Measurements from ENCODE around the gene LY6G6C. TPM values are rescaled to one million over a fixed set of nuclear protein-coding genes. Genes with fewer than 3 reads are reported as not detected.

Gene LY6G6C
- total RNA-seq, 4 donors from 2014 or later = 1.4 TPM; not detected in 3

GRCh38 chr6:31737315-31737990 is 15.9 kb upstream of the LY6G6C start:
- intact Hi-C loops (cut with DNase I; ENCODE audit: low total_unique reads) = loop anchor here (10.0 kb wide), 1 partner anchor 57 kb away; the partner anchor contains the start of gene VARS1
- H3K27ac ChIP-seq = peak overlapping the region; percentile 86 to 95
- no peaks in the 10 kb centered on the region for H3K27me3 ChIP-seq
- peaks cover 0 to 29% of the 10 kb centered on the region in 2 donors for H3K4me1 ChIP-seq
- H3K9me3 ChIP-seq = no peaks in the 10 kb centered on the region
- H3K36me3 ChIP-seq = no peaks in the 10 kb centered on the region
- no peak for DNase-seq
- no peak overlapping the region for H3K4me3 ChIP-seq
- TF ChIP-seq CTCF (IDR thresholded peaks at IDR 0.05) (no peak), POLR2A (IDR thresholded peaks at IDR 0.05) (no peak)

GRCh38 chr6:31736768-31737314 is 15.3 kb upstream of the LY6G6C start:
- peak in 1 of 2 donors; percentile 43 for DNase-seq
- TF ChIP-seq CTCF (IDR thresholded peaks at IDR 0.05) (no peak), POLR2A (IDR thresholded peaks at IDR 0.05) (no peak)
- no peaks in the 10 kb centered on the region for H3K27me3 ChIP-seq
- peak overlapping the region; percentile 61 to 63 for H3K4me3 ChIP-seq
- H3K27ac ChIP-seq = peak overlapping the region; percentile 86 to 95
- no peaks in the 10 kb centered on the region for H3K9me3 ChIP-seq
- intact Hi-C loops (cut with DNase I; ENCODE audit: low total_unique reads) = loop anchor here (10.0 kb wide), 1 partner anchor 58 kb away; the partner anchor contains the start of gene VARS1
- H3K4me1 ChIP-seq = peaks cover 0 to 29% of the 10 kb centered on the region in 2 donors
- H3K36me3 ChIP-seq = no peaks in the 10 kb centered on the region

GRCh38 chr6:31736021-31736767 is 14.6 kb upstream of the LY6G6C start, which contains the start of gene CLIC1:
Gene CLIC1 (minus strand): TSS chr6:31736530. CDS start chr6:31736300, 230 bp downstream.
- H3K4me3 ChIP-seq = peak within 1 kb of the TSS; percentile 61 to 63
- peak within 1 kb of the TSS; percentile 86 to 95 for H3K27ac ChIP-seq
- H3K4me1 ChIP-seq = peaks cover 0 to 29% of the 10 kb centered on the region in 2 donors
- intact Hi-C loops (cut with DNase I; ENCODE audit: low total_unique reads) = loop anchor here (10.0 kb wide), 1 partner anchor 59 kb away; the partner anchor contains the start of gene VARS1
- TF ChIP-seq CTCF (IDR thresholded peaks at IDR 0.05) (peak in 1 of 4 experiments; percentile 11), POLR2A (IDR thresholded peaks at IDR 0.05) (peak; percentile 94 to 96)
- peak; percentile 90 to 93 for DNase-seq
- H3K9me3 ChIP-seq = no peaks in the 10 kb centered on the region
- H3K27me3 ChIP-seq = no peaks in the 10 kb centered on the region
- no peaks in the 10 kb centered on the region for H3K36me3 ChIP-seq

GRCh38 chr6:31734821-31735406 is 13.4 kb upstream of the LY6G6C start:
- peak; percentile 52 to 72 for DNase-seq
- Histone ChIP-seq H3K27ac (peak overlapping the region; percentile 86 to 95), H3K36me3 (no peaks in the 10 kb centered on the region), H3K4me1 (peaks cover 0 to 25% of the 10 kb centered on the region in 2 donors), H3K4me3 (peak overlapping the region; percentile 61 to 63), H3K27me3 (no peaks in the 10 kb centered on the region), H3K9me3 (no peaks in the 10 kb centered on the region)
- TF ChIP-seq CTCF (IDR thresholded peaks at IDR 0.05) = no peak
- peak; percentile 44 to 53 for TF ChIP-seq POLR2A (IDR thresholded peaks at IDR 0.05)
- intact Hi-C loops (cut with DNase I; ENCODE audit: low total_unique reads) = loop anchor here (10.0 kb wide), 1 partner anchor 60 kb away; the partner anchor contains the start of gene VARS1
